Adipocyte (in vitro differentiated cells): ENCODE measurements around the gene ATP6V1G2.
"Not testable (repeated sequence)": the region's sequence is repeated elsewhere in the genome, so short reads cannot be mapped to it uniquely, and the experiment has no call there.

Source experiments
- DNase-seq: peaks from one replicate; pipeline ENCODE4 v3.0.0-alpha.2; 2015; ENCODE audit warnings: low read depth
- H3K27me3 ChIP-seq: replicated peaks from 2 replicates; pipeline ENCODE4 v1.7.0; 2013; ENCODE audit warnings: mild to moderate bottlenecking, low read length, moderate library complexity; ENCODE audit not compliant: control insufficient read depth, insufficient read depth
- H3K36me3 ChIP-seq: 2 replicates; pipeline ENCODE4 v1.7.0; 2013; ENCODE audit warnings: low read length, mild to moderate bottlenecking, moderate library complexity; ENCODE audit not compliant: control insufficient read depth, insufficient read depth, severe bottlenecking
- H3K4me1 ChIP-seq: 2 replicates; pipeline ENCODE4 v1.7.0; 2013; ENCODE audit warnings: mild to moderate bottlenecking, low read length, moderate library complexity; ENCODE audit not compliant: control insufficient read depth, insufficient read depth
- H3K4me3 ChIP-seq: 2 replicates; pipeline ENCODE4 v1.7.0; 2013; ENCODE audit warnings: mild to moderate bottlenecking, low read length, moderate library complexity
- H3K9ac ChIP-seq: 2 replicates; pipeline ENCODE4 v1.7.0; 2013; ENCODE audit warnings: mild to moderate bottlenecking, low read length, moderate library complexity
- H3K9me3 ChIP-seq: 2 replicates; pipeline ENCODE4 v1.7.0; 2013; ENCODE audit warnings: mild to moderate bottlenecking, low read length, moderate library complexity; ENCODE audit not compliant: control insufficient read depth

The ATP6V1G2 gene

DNA sequence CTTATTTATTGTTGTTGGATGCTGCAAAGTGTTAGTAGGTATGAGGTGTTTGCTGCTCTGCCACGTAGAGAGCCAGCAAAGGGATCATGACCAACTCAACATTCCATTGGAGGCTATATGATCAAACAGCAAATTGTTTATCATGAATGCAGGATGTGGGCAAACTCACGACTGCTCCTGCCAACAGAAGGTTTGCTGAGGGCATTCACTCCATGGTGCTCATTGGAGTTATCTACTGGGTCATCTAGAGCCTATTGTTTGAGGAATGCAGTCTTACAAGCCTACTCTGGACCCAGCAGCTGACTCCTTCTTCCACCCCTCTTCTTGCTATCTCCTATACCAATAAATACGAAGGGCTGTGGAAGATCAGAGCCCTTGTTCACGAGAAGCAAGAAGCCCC is 36.4 kb downstream of the ATP6V1G2 start:
- Histone ChIP-seq H3K36me3 (peaks cover 26% of the 10 kb centered on the region), H3K4me1 (peaks cover 6% of the 10 kb centered on the region), H3K9me3 (no peaks in the 10 kb centered on the region), H3K9ac (no peak overlapping the region), H3K4me3 (no peak overlapping the region), H3K27me3 (no peaks in the 10 kb centered on the region)
- no peak for DNase-seq

DNA sequence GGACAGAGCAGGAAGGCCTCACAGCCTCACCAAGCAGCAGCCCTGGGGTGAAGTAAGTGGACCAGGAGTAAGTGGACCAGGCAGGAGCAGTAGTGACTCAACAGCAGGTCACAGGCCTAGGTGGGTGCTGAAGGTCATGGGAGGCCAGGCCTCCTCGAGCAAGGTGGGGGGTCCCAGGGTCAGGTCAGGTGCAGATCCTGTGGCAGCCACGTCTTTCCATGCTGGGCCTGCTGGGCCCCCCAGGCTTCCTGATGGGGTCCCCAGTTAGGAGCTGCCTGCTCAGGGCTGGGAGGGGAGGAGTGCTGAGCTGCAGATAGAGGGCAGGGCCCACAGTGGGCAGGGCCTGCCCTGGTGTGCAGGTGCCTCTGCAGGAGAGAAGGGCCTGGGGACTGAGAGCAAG is 37.4 kb downstream of the ATP6V1G2 start:
- H3K4me1 ChIP-seq, DNase-seq: not testable (repeated sequence)
- peaks cover 26% of the 10 kb centered on the region for H3K36me3 ChIP-seq

DNA sequence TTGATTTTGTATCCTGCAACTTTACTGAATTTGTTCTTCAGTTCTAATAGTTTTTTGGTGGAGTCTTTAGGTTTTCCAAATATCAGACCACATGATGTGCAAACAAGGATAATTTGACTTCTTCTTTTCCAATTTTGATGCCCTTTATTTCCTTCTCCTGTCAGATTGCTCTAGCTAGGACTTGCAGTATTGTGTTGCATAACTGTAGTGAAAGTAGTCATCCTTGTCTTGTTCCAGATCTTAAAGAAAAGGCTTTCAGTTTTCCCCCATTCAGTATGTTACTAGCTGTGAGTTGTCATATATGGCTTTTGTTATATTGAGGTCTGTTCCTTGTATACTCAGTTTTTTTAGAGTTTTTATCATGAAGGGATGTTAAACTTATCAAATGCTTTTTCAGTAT is 43.8 kb downstream of the ATP6V1G2 start:
- Histone ChIP-seq H3K27me3 (no peaks in the 10 kb centered on the region), H3K9ac (no peak overlapping the region), H3K4me1 (peaks cover 7% of the 10 kb centered on the region), H3K4me3 (no peak overlapping the region), H3K36me3 (peaks cover 9% of the 10 kb centered on the region), H3K9me3 (no peaks in the 10 kb centered on the region)
- DNase-seq, result peak; percentile 33

More for the DNA sequence above, 37.4 kb downstream of the ATP6V1G2 start:
- not testable (repeated sequence) for H3K9me3 ChIP-seq, H3K9ac ChIP-seq, H3K27me3 ChIP-seq, H3K4me3 ChIP-seq

DNA sequence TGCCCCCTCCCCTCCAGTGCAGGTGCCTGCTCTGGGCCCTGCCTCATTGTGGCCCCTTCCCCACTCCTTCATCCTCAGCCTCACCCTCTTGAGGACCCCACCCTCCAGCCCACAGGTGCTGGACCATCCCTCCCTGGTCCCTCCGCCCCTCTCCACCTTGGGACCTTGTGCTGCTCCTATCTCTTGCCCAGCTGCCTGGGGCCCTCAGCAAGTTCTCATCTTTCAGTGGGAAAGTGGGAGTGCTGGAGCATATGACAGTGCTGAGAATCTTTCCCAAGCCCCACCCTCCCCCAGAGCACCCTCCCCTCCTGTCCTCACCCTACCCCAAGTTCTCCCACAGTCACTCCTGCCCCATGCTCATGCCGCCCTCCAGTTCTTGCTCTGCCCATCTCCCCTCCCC is 46.8 kb downstream of the ATP6V1G2 start:
- not testable (repeated sequence) for DNase-seq, H3K9me3 ChIP-seq, H3K9ac ChIP-seq, H3K4me3 ChIP-seq, H3K27me3 ChIP-seq, H3K36me3 ChIP-seq
- H3K4me1 ChIP-seq, result peaks cover 29% of the 10 kb centered on the region

DNA sequence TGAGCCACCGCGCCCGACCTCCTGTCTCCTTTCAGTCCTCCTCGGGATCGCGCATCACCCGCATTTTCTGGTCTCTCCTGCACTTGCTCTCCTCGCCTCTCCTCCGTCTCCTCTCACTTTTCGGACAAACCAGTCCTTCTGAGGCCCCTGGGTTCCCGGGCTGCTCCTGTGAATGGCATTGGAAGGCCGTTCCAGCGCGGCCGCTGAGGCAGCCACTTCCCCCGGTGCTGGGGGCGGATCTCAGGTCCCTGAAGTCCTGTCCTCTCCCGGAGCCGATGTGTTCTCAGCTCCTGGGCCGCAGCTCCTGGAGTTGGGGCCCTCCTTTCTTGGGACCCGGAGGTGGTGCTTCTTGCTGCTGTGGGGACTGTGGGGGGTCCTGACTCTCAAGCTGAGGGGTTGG is 47.7 kb downstream of the ATP6V1G2 start:
- Histone ChIP-seq H3K9me3 (no peaks in the 10 kb centered on the region), H3K4me3 (peak overlapping the region; percentile 84), H3K9ac (peak overlapping the region; percentile 25), H3K4me1 (peaks cover 29% of the 10 kb centered on the region), H3K36me3 (no peaks in the 10 kb centered on the region), H3K27me3 (no peaks in the 10 kb centered on the region)
- DNase-seq, result peak; percentile 31

DNA sequence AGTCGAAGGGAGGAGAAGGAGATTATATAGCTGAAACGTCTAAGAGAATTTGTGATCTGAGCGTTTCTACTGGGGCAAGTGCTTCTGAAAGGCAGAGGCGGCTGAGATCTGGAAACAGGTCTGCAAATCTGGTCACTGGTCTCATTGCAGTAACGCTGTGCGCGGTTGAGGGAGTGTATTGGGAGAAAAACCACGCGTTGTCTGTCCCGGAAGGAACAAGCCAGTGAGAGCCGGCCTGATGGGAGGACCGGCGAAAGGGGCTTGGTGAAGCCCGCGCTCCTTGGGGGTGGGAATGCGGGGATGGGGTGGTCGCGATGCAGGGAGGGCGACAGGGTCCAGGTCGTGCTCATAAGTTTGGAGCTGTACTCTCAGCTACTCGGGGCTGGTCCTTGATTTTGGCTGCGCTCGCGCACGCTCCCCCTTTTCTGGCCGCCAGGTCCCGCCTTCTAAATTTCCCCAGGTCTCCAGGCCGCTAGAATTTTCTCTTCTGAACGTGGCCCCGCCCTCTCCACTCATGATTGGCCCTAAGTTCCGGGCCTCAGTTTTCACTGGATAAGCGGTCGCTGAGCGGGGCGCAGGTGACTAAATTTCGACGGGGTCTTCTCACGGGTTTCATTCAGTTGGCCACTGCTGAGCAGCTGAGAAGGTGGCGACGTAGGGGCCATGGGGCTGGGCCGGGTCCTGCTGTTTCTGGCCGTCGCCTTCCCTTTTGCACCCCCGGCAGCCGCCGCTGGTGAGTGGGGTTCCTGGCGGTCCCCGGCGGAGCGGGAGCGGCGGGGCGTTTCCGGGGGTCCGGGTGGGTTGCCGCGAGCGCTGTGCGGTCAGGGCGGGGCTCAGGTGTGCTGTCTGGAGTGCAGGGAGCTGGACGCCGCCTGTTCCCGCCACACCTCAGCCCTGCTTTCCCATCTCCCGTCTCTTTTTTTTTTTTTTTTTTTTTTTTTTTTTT is 48.6 kb downstream of the ATP6V1G2 start, which contains the start of gene MICB:
TSS of gene MICB (plus strand) at position 615 of the 946 bp plus-strand sequence. CDS start at position 664, 49 bp downstream.
- Histone ChIP-seq H3K36me3 (no peaks in the 10 kb centered on the region), H3K9ac (peak within 1 kb of the TSS; percentile 72), H3K27me3 (no peaks in the 10 kb centered on the region), H3K9me3 (no peaks in the 10 kb centered on the region), H3K4me3 (peak within 1 kb of the TSS; percentile 84), H3K4me1 (peaks cover 27% of the 10 kb centered on the region)
- DNase-seq, result peak; percentile 89

DNA sequence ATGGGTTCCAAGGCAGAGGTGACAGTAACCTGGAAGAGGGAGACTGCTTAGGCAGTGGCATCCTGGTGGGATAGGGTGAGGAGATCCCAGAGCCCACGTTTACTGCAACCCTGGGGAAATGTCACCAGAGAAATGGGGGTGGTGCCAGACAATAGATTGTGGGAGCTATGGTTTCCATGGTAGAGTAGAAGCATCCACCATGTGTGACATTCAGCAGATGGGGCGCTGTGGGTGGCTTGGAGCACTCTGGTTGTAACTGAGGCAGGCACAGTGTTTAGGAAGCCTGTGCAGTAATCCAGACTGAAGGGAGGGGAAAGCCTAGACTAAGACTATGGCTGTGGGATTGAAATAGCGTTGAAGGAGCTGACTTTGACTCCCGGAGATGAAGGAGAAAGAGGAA is 49.6 kb downstream of the ATP6V1G2 start:
- not testable (repeated sequence) for H3K27me3 ChIP-seq, DNase-seq, H3K9me3 ChIP-seq, H3K36me3 ChIP-seq
- H3K4me1 ChIP-seq, result peaks cover 27% of the 10 kb centered on the region
- H3K4me3 ChIP-seq, result peak overlapping the region; percentile 84
- peak overlapping the region; percentile 72 for H3K9ac ChIP-seq

DNA sequence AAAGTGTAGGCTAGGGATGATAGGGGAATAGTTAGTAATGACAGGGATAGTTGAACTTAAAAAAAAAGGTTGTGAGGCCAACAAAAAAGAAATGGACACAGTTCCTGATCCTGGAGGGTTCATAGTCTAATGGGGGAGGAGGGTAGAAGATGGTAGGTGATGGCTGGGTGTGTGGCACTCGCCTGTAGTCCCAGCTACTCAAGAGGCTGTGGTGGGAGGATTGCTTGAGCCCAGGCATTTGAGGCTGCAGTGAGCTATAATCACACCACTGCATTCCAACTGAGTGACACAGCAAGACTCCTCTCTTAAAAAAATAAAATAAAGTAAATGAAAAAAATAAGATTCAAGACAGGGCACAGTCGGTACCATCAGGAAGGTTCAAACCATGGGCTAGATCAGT is 50.8 kb downstream of the ATP6V1G2 start:
- Histone ChIP-seq H3K9ac (peak overlapping the region; percentile 91), H3K4me1 (peaks cover 27% of the 10 kb centered on the region), H3K36me3 (no peaks in the 10 kb centered on the region), H3K9me3 (no peaks in the 10 kb centered on the region), H3K4me3 (peak overlapping the region; percentile 95), H3K27me3 (no peaks in the 10 kb centered on the region)
- DNase-seq, result peak; percentile 61
